ACC112 (cell line): ENCODE results near the gene TGFA.
"Not testable (repeated sequence)": the region's sequence is repeated elsewhere in the genome, so short reads cannot be mapped to it uniquely, and the experiment has no call there.

Experiments used
- H2AFZ ChIP-seq: fragments of 200-600 bp; sonication (generic); one replicate; pipeline ENCODE4 v1.6.0; 2017; ENCODE audit warnings: antibody characterized with exemption, low read length; ENCODE audit not compliant: unreplicated experiment
- H3K27ac ChIP-seq: fragments of 200-600 bp; sonication (generic); 2 replicates; pipeline ENCODE4 v1.5.1; 2014; ENCODE audit warnings: low read depth, mild to moderate bottlenecking, antibody characterized with exemption, low read length, moderate library complexity
- H3K27me3 ChIP-seq: fragments of 200-600 bp; sonication (generic); 2 replicates; pipeline ENCODE4 v1.6.1; 2014; ENCODE audit warnings: mild to moderate bottlenecking, antibody characterized with exemption, low read length, moderate library complexity, mixed read lengths; ENCODE audit not compliant: insufficient read depth
- H3K36me3 ChIP-seq: fragments of 200-600 bp; sonication (generic); 2 replicates; pipeline ENCODE4 v1.6.1; 2016; ENCODE audit warnings: mild to moderate bottlenecking, antibody characterized with exemption, low read length, moderate library complexity, mixed read lengths; ENCODE audit not compliant: insufficient read depth
- H3K4me1 ChIP-seq: fragments of 200-600 bp; sonication (generic); one replicate; pipeline ENCODE4 v1.6.1; 2016; ENCODE audit warnings: low read length, mixed read lengths; ENCODE audit not compliant: insufficient read depth, unreplicated experiment, control insufficient read depth
- H3K4me3 ChIP-seq: fragments of 200-600 bp; sonication (generic); 2 replicates; pipeline ENCODE4 v1.5.1; 2014; ENCODE audit warnings: mild to moderate bottlenecking, low read depth, low read length
- H3K79me2 ChIP-seq: fragments of 200-600 bp; sonication (generic); one replicate; pipeline ENCODE4 v1.6.0; 2016; ENCODE audit warnings: low read length; ENCODE audit not compliant: control insufficient read depth, unreplicated experiment, insufficient read depth

The TGFA gene

DNA sequence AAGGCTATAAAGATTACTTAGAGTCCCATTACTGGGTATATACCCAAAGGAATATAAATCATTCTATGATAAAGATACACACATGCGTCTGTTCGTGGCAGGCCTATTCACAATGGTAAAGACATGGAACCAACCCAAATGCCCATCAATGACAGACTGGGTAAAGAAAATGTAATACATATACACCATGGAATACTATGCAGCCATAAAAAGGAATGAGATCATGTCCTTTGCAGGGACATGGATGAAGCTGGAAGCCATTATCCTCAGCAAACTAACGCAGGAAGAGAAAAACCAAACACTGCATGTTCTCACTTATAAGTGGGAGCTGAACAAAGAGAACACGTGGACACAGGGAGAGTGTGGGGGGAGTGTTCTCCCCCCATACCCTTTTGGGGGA lies 87.0 kb downstream of the TGFA start:
- not testable (repeated sequence) for H3K4me1 ChIP-seq, H3K79me2 ChIP-seq, H3K27ac ChIP-seq, H2AFZ ChIP-seq, H3K36me3 ChIP-seq, H3K4me3 ChIP-seq
- H3K27me3 ChIP-seq, result peaks cover 82% of the 10 kb centered on the region

GRCh38 chr2:70463997-70464396 lies 89.6 kb downstream of the TGFA start:
- Histone ChIP-seq H3K4me1 (no peaks in the 10 kb centered on the region), H3K4me3 (no peak overlapping the region), H3K27ac (no peak overlapping the region), H3K27me3 (peaks cover 86% of the 10 kb centered on the region), H3K36me3 (no peaks in the 10 kb centered on the region), H2AFZ (no peak overlapping the region), H3K79me2 (no peaks in the 10 kb centered on the region)

- Histone ChIP-seq H2AFZ (no peak overlapping the region), H3K27me3 (peaks cover 87% of the 10 kb centered on the region), H3K79me2 (no peaks in the 10 kb centered on the region), H3K27ac (no peak overlapping the region), H3K4me1 (no peaks in the 10 kb centered on the region), H3K4me3 (no peak overlapping the region), H3K36me3 (no peaks in the 10 kb centered on the region)
Measured at GRCh38 chr2:70463581-70463980, 90.0 kb downstream of the TGFA start.

- Histone ChIP-seq H3K27ac (no peak overlapping the region), H3K27me3 (peaks cover 86% of the 10 kb centered on the region), H3K79me2 (no peaks in the 10 kb centered on the region), H3K4me3 (no peak overlapping the region), H3K4me1 (no peaks in the 10 kb centered on the region), H3K36me3 (no peaks in the 10 kb centered on the region), H2AFZ (no peak overlapping the region)
Measured at GRCh38 chr2:70461981-70462876, 91.4 kb downstream of the TGFA start.

- no peaks in the 10 kb centered on the region for H3K79me2 ChIP-seq
- no peak overlapping the region for H2AFZ ChIP-seq
- H3K27me3 ChIP-seq, result peaks cover 90% of the 10 kb centered on the region
- H3K4me1 ChIP-seq, result no peaks in the 10 kb centered on the region
- H3K27ac ChIP-seq, result no peak overlapping the region
- no peak overlapping the region for H3K4me3 ChIP-seq
- H3K36me3 ChIP-seq, result no peaks in the 10 kb centered on the region
Measured at GRCh38 chr2:70461414-70461813, 92.2 kb downstream of the TGFA start.

DNA sequence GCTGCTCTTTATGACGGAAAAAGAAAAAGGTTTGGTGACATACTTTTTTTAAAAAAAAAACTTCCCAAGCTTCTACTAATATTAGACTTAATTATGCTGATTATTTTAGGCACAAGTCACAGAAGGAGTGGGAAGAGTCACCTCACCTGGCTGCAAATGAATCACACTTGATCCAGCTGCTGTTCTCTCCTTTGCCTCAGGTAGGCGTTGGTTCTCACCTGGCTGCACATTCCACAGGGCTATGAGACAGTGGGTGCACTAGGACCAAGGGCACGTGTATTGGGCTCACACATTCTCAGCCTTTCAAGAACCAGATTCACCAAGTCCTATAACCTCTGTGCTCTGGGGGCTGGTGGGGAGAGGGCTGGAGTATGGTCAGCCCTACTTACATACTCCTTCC lies 93.3 kb downstream of the TGFA start:
- no peaks in the 10 kb centered on the region for H3K4me1 ChIP-seq
- no peaks in the 10 kb centered on the region for H3K36me3 ChIP-seq
- no peak overlapping the region for H3K4me3 ChIP-seq
- no peaks in the 10 kb centered on the region for H3K79me2 ChIP-seq
- H2AFZ ChIP-seq, result no peak overlapping the region
- no peak overlapping the region for H3K27ac ChIP-seq
- H3K27me3 ChIP-seq, result peaks cover 96% of the 10 kb centered on the region

DNA sequence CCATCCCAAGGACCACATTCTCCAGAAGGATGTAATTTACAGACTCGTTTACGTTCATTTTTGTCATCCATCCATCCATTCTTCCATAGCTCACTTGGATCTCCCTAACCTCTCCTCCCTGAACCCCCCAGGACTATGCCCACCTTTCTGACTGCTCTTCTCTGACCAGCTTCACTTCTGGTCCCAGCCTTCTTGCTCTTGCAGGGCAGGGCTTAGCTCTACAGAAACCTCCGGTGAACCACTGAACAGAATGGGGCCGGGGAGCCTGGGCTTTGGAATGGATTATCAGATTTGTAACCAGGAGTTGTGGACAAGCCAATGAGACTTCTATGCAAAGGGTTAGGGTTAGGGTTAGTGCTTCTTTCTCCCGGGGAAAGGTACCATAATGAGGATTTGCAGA lies 95.0 kb downstream of the TGFA start:
- Histone ChIP-seq H3K36me3 (no peaks in the 10 kb centered on the region), H3K27ac (no peak overlapping the region), H3K4me1 (no peaks in the 10 kb centered on the region), H2AFZ (no peak overlapping the region), H3K79me2 (no peaks in the 10 kb centered on the region), H3K4me3 (no peak overlapping the region), H3K27me3 (peaks cover 93% of the 10 kb centered on the region)

- Histone ChIP-seq H3K36me3 (no peaks in the 10 kb centered on the region), H3K79me2 (no peaks in the 10 kb centered on the region), H3K27me3 (peaks cover 91% of the 10 kb centered on the region), H3K27ac (no peak overlapping the region), H3K4me3 (no peak overlapping the region), H2AFZ (no peak overlapping the region), H3K4me1 (no peaks in the 10 kb centered on the region)
Measured at GRCh38 chr2:70456585-70457495, 96.8 kb downstream of the TGFA start.

- Histone ChIP-seq H3K27me3 (peaks cover 90% of the 10 kb centered on the region), H3K36me3 (no peaks in the 10 kb centered on the region), H3K27ac (no peak overlapping the region), H3K4me3 (no peak overlapping the region), H3K4me1 (no peaks in the 10 kb centered on the region), H3K79me2 (no peaks in the 10 kb centered on the region), H2AFZ (no peak overlapping the region)
Measured at GRCh38 chr2:70454936-70455544, 98.6 kb downstream of the TGFA start.

DNA sequence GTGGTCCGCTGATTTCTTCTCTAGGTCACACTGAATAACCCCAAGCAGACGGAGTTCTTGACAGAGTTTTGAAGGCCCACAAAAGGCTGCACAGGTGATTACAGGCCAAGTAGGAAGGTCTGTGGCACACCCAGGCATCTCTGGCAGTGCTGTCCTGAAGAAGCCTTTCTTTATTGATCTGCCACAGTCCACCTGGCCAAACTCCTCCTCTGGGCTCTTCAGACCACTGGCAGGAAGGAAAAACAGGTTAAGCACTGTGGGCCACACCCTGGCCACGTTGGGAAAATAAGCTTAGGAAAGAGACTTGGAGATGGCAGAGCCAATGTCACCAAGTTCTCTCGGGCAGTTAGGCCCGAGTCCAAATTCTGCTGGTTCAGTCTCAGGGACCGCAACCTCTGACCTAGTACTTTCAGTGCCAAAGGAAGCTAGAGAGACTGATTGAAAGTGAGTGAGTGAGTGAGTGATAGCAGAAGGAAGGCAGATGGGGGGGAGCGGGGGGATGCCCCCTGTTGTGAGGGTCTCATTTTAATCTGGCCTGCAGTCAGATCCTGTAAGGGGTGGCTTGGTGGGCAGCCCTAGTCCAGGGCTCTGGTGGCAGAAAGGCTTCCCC lies 102.9 kb downstream of the TGFA start:
- no peak overlapping the region for H3K4me3 ChIP-seq
- H3K27ac ChIP-seq, result no peak overlapping the region
- H2AFZ ChIP-seq, result no peak overlapping the region
- peaks cover 85% of the 10 kb centered on the region for H3K27me3 ChIP-seq
- H3K36me3 ChIP-seq, result no peaks in the 10 kb centered on the region
- no peaks in the 10 kb centered on the region for H3K79me2 ChIP-seq
- no peaks in the 10 kb centered on the region for H3K4me1 ChIP-seq
